Left colon (tissue), 2 donors: ENCODE results near the gene SGSM2. TPM values are rescaled to one million over a fixed set of nuclear protein-coding genes. Genes with fewer than 3 reads are reported as not detected.
A peak's percentile ranks its signal among the peaks of the same experiment; 100 is the strongest.
"Not testable (repeated sequence)": the region's sequence is repeated elsewhere in the genome, so short reads cannot be mapped to it uniquely, and the experiment has no call there.

Source experiments
- ATAC-seq: fragments of 200-7000 bp; cut with Tn5 transposase; one replicate; pipeline ENCODE4 v1.9.1; 2020; ENCODE audit warnings: mild to moderate bottlenecking, moderate library complexity
- DNase-seq, 2 donors: peaks; one replicate each; pipeline ENCODE4 v3.0.0-alpha.2; 2020
- intact Hi-C, 2 donors: fragments of 100-400 bp; cut with DNase I in 1 of 2; cut with micrococcal nuclease in 1 of 2; formaldehyde crosslinking; loops; one replicate each; pipeline versions ENCODE4 v1.11.2 to v1.14.0; 2022; cut with DNase I, micrococcal nuclease
- long read RNA-seq: library from polyadenylated mRNA; unstranded; transcript quantifications from one replicate; pipeline ENCODE4 v2.0.0, GENCODE V29; 2021
- total RNA-seq, 2 donors: library from RNA; stranded (reverse); fragmentation: NEBNext Ultra II Directional; extraction: Animal tissue kit (Norgen Biotek cat#: 25700); gene quantifications; one replicate each; pipeline ENCODE4 v1.2.1, GENCODE V29; 2021
- donor health status: DM: no; HTN: no; CAD: no.
- donor health status: DM: yes; HTN: yes; CAD: no.

SGSM2 gene, protein sequence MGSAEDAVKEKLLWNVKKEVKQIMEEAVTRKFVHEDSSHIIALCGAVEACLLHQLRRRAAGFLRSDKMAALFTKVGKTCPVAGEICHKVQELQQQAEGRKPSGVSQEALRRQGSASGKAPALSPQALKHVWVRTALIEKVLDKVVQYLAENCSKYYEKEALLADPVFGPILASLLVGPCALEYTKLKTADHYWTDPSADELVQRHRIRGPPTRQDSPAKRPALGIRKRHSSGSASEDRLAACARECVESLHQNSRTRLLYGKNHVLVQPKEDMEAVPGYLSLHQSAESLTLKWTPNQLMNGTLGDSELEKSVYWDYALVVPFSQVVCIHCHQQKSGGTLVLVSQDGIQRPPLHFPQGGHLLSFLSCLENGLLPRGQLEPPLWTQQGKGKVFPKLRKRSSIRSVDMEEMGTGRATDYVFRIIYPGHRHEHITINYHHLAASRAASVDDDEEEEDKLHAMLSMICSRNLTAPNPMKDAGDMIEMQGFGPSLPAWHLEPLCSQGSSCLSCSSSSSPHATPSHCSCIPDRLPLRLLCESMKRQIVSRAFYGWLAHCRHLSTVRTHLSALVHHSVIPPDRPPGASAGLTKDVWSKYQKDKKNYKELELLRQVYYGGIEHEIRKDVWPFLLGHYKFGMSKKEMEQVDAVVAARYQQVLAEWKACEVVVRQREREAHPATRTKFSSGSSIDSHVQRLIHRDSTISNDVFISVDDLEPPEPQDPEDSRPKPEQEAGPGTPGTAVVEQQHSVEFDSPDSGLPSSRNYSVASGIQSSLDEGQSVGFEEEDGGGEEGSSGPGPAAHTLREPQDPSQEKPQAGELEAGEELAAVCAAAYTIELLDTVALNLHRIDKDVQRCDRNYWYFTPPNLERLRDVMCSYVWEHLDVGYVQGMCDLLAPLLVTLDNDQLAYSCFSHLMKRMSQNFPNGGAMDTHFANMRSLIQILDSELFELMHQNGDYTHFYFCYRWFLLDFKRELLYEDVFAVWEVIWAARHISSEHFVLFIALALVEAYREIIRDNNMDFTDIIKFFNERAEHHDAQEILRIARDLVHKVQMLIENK
- total RNA-seq, result 10 to 100 TPM; 29.6 to 35.3 TPM
- long read RNA-seq, partial matches to known transcripts, result 12 of 15 reads
- long read RNA-seq, other reads (novel, unspliced or antisense), result 2 of 15 reads

DNA sequence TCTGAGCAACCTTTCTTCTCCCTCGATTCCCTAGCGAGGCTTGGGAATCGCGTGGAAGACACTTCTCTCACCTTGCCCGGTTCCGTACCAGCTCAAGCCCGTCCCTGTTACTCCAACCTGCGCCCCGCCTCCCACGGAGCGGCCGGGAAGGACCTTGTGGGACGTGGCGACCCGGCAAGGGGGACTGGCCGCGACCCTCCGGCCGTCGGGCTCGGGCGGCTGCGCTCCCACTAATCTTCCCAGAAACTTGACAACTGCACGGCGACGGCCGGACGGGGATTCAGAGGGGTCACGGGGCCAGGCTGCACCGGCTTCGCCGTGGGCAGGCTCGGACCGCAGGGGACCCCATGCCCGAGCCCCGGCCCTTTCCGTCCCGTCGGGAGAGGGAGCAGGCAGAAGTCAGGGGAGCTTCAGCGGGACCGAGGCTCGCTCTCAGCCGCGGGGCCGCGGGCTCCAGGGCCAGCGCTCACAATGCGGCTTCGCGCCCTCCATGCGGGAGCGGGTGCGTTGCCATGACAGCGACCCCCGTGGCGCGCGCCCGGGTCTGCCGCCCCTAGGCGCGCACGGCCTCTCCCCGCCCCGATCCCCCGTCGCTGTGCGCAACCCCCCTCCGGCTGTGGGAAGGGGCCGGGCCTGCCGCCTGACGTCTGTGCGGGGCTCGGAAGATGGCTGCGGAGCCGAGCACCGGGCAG is at the start of gene SGSM2:
Gene SGSM2, plus strand, starts transcription at position 650 of the 692 bp plus-strand sequence. CDS start 188 bp downstream, outside the sequence.
- peak; percentile 57 to 73 for DNase-seq

DNA sequence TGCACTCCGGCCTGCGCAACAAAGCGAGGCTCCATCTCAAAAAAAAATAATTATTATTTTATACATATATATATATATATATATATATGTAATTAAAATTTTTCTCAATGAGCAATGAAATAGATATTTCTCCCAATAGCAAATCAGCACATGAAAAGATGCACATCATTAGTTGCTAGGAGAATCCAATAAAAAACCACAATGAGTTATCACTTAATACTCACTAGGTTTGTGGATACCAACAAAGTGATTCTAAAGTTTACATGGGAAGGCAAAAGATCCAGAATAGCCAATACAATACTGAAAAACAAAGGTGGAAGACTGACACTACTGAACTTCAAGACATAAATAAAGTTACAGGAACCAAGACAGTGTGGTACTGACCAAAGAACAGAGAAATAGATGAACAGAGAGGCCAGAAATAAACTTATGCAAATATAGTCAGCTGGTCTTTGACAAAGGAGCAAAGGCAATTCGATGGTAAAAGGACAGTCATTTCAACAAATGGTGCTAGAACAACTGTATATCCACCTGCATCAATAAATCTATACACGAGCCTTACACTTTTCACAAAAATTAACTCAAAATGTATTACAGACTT is 47.3 kb upstream of the SGSM2 start:
- intact Hi-C loops, result no loop called here
- DNase-seq, result no peak
- no peak for ATAC-seq

More for the DNA sequence above, at the start of gene SGSM2:
- intact Hi-C loops, result no loop called here
- ATAC-seq, result peak; percentile 57

DNA sequence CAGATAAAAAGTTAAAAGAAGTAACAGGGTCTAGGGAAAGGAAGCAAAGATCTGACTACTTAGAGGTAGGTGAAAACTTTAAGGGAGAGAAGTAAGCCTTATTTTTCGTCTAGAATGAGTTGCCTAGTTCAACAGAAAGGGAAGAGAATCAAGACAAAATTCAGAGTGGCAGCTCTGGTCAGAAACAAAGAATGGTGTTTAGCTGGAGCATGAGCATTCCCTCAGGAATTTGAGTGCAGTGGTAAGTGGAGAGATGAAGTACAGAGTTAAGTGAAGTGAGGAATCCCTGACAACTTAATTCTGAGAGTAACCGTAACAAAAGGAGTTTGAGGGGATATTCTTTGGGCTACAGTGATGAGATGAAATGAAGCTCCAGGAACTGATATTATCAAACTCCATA is 45.2 kb upstream of the SGSM2 start:
- intact Hi-C loops, result no loop called here
- DNase-seq (no peak), ATAC-seq (no peak)

DNA sequence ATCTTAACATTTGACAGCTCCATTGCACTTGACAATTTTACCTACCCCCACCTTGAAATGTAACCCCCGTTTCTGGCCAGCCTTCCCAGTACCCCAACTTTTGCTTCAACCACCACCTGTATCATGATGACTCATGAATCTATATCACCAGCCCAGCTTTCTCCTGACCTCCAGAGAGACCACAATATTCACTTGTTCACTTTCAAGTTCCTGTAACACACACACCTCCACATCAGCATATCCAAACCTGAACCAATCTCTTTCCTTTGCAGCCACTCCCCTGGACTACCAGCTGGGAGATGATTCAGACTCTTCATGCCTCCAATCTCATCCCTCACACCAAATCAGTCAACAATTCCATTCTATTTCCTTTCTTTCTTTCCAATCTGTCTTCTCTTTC is 41.7 kb upstream of the SGSM2 start:
- intact Hi-C loops, result no loop called here
- ATAC-seq (no peak), DNase-seq (no peak)

DNA sequence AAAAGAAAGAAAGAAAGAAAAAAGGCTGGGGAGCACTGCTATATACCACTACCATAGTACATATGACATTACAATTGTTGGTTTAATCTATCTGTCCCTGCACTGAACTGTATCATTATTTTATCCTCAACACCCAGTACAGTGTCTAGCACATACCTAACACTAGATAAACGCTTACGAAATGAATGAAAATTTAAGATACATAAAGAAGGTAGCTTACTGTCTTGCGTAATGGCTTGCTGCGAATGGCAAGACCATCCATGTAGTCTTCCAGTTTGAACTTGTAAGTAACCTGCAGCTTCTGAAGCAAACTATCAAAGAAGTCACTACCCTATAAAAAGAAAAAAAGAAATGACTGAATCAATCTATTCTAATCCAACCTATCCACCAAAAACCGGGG is 40.3 kb upstream of the SGSM2 start:
- intact Hi-C loops, result no loop called here
- no peak for ATAC-seq
- DNase-seq, result no peak

DNA sequence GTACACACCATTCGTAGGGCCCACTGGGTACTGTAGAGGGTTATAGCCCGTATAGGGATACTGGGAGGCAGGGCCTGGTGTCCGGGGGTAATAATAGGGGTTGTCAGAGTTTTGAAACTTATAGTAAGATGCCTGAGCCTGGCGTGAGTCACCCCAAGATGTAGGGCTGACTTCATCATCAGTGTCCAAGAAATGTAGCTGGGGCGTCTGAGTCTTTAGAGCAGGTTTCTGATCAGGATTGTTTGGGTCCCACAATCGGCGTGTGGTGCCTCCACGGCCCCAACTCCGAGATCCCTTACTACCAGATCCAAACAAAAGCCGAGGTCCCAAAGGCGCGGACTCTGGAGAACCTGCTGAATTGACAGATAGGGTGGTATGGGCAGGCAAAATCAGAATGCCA is 38.2 kb upstream of the SGSM2 start:
- intact Hi-C loops, result no loop called here
- ATAC-seq (no peak), DNase-seq (no peak)

DNA sequence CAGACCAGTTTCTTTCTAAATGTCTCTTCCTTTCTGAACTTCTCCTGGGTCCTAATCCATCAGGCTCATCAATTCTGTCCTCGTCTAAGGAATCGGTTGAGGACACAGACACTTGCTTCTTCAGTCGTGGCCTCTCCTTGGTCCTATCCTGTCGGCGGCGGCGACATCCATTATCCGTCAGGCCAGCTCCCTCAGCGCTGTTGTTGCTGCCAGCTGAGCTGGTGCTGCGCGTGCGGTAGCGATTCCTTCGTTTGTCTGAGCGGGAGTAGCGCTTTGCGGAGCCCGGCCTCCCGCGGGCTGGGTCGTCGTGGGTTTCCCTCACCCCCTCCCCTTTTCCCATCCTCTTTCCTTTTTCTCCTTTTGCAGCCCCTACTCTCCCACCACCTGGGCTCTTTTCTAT is 37.5 kb upstream of the SGSM2 start:
- intact Hi-C loops, result no loop called here
- DNase-seq (no peak), ATAC-seq (no peak)

DNA sequence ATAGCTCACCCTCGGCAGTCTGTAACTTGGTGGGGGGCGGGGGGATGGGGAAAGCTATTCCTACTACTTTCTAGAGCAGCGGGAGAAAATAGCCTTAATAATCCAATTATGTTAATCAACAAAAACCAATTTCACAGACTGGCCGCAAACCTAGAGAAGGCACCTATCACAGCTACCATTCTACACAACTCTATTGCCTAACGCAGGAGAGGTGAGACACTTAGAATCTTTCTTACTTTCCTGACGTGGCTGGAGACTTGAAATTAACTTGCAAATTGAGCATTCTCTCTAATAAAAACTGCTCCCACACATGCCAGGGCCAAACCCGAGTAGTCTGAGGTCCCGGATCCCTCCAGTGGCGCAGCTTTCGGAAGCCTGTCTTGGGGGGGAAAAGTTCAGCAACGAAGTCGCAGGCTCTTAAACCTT is 34.5 kb upstream of the SGSM2 start:
- peak; percentile 5 for ATAC-seq
- intact Hi-C loops, result no loop called here
- DNase-seq, result peak in 1 of 2 donors; percentile 17

DNA sequence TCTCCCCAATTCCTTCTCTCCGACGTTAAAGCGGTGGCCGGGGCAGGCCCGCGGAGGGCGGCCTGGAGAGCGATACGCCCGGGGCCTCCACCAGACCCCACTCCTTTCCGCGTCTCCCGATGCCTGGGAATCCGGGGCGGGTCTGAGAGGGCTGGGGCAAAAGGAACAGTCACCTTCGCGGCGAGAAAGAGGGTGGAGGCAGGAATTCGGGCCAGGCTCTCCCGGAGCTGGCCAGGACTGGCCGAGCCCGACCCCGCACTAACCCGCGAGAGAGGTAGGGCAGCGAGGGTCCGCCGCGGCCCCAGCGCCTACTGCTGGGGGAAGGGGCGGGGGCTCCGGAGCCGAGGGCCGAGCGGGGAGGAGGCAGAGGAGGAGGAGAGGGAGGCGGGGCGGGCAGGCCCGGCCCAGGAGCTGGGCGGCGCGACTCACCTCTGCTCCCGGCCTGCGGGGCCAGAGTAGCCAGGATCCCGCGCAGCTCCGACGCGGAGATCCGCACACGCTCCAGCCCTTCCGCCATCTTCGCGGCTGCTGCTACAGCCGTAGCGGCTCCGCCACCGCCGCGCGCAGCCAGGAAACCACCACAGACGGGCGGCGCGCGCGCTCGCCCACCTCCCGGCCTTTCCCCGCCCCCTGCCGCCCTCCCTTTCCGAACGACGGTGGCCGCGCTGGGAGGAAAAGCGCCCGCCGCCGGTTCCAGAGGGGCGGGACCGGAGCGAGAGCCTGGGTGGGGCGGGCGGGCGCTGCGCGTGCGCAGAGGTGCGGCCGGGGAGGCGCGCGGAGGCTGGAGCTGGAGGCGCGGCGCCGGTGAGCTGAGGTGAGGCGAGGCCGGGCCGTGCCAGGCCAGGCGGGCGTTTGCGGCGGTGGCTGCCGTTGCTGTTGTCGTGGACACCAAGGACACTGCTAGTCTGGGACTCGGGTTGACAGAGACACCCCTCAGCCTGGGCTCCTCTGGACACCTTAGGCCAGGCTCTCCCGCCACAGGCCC is 33.8 kb upstream of the SGSM2 start, which contains the start of the genes SMG6 and SRR:
Gene SMG6, minus strand, starts transcription at position 582 of the 985 bp plus-strand sequence. Its CDS starts 65 bp downstream, at position 517.
Gene SRR, plus strand, starts transcription at position 747 of the 985 bp plus-strand sequence. CDS start 11,611 bp downstream, outside the sequence.
- intact Hi-C loops, result no loop called here
- ATAC-seq (peak; percentile 90), DNase-seq (peak; percentile 87 to 94)

DNA sequence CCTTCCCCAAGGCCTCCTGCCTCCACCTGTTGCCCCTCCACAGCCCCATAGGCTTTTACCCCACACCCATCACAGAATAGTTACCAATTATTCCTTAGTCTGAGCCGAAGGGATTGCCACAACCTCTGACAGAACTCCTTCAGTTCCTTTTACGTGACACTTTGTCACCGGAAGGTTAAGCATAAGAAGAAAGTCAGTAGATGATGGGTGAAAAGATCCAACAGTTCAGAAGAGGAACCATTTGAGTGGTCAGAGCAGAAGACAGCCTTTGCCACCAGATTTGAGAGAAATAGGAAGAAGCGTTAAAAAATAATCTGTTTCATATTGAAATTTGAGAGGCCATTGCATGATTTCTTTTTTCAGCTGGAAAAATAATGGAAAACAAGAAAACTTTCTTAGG is 32.4 kb upstream of the SGSM2 start:
- no peak for DNase-seq
- no peak for ATAC-seq
- intact Hi-C loops, result no loop called here

DNA sequence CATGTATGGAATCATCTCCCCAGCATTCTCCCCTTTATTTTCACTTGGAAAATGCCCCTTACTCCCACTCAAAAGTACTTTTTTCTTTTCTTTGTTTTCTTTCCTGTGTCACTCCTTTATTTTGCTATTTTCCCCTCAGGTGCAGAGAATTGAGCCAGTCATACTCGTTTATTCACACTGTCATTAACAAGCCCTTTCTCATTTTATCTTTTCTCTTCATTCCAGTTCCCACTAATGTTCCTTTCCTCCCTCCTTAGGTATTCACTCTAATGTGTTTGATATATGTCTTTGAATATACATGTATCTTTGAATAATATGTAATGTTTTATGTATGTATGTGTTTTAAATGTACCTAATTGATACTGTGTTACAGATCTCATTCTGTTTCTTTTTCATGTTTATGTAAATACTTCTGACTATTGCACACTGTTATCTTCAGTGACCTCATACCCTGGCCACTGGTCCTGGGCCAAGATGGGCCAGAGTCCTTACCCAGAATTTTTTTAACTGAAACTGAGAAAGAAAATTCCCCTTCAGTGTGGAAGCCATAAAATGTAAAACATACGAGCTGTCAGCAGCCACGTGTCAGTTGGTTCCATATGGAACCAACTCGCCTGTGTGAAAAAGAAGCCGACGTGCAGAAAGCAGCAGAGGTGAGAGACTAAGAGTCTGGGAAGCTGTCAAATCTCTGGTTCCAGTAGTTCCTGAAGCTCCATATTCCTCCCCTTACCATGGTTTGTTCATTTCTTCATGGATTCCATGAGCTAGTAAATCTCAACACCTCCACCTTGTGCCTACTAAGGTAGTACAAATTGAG is 27.8 kb upstream of the SGSM2 start:
- ATAC-seq, result no peak
- intact Hi-C loops, result no loop called here
- DNase-seq, result no peak

DNA sequence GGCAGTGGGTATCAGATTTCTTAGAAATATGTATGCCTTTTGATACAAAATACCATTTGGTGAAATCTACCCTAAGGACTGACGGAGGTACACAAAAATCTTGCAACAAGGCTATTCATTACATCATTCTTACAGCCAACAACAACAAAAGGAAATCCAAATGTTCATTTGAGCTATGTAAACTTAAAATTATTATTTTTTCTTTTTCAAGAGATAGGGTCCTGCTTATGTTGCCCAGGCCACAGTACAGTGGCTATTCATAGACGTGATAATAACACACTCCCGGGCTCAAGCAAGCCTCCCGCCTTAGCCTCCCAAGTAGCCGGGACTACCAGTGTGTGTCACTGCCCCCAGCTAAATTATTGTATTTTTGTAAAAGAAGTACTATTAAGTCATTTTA is 24.6 kb upstream of the SGSM2 start:
- ATAC-seq (no peak), DNase-seq (no peak)
- intact Hi-C loops, result no loop called here

DNA sequence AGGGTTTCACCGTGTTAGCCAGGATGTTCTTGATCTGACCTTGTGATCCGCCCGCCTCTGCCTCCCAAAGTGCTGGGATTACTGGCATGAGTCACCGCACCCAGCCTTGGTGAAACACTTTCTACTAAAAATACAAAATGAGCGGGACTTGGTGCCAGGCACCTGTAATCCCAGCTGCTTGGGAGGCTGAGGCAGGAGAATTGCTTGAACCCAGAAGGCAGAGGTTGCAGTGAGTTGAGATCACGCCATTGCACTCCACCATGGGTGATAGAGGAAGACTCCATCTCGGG is 20.4 kb upstream of the SGSM2 start:
- intact Hi-C loops, DNase-seq, ATAC-seq: not testable (repeated sequence)

DNA sequence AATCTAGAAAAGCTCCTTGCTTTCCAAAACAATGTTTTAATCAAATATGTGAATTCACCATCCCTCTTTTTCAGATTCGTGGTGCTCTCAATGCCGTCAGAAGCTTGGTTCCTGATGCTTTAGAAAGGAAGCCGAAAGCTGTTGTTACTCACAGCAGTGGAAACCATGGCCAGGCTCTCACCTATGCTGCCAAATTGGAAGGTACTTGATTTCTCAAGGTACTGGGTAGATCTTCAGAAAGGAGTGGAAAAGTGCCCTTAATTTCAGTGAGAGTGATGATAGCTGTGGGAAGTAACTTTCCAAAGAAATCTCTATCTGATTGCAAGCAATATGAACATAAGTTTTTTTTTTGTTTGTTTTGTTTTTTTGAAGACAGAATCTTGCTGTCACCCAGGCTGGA is 19.5 kb upstream of the SGSM2 start:
- no peak for ATAC-seq
- DNase-seq, result no peak
- intact Hi-C loops, result no loop called here

DNA sequence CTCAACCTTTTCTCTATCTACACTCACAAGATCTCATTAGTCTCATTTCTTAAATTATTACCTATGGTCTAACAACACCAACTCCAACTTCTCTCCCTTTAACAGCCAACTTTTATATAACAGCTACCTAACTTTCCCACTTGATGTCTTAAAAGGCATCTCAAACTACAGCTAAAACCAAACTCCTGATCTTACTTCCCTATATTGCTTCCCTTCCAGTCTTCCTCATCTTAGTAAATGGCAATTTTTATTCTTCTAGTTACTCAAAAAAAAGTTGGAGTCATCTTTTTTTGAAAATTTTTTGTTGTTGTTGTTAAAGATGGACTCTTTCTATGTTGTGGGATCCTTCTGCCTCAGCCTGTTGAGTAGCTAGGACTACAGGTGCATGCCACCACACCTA is 18.2 kb upstream of the SGSM2 start:
- ATAC-seq (no peak), DNase-seq (no peak)
- intact Hi-C loops, result no loop called here

DNA sequence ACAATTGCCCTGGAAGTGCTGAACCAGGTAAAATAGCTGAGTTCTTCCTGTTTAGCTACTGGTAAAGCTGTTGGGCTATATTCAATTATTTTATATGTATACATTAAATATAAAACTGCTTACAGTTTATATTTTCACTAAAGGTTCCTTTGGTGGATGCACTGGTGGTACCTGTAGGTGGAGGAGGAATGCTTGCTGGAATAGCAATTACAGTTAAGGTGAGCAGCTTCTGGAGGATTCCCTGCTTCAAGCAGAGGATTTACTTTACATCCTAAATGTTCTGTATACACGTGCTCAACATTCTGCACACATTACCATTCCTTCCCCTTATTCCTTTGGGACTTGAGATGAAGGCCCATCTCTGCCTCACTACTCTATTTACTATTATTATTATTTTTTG is 15.9 kb upstream of the SGSM2 start:
- intact Hi-C loops, result no loop called here
- no peak for ATAC-seq

More for the DNA sequence above, 15.9 kb upstream of the SGSM2 start:
- no peak for DNase-seq
